Right forelimb (tissue), 1 donor: ENCODE measurements around the gene RPP38.

Experiments
- DNase-seq: peaks from one replicate; pipeline ENCODE4 v3.0.0-alpha.2; 2018

The RPP38 gene, protein sequence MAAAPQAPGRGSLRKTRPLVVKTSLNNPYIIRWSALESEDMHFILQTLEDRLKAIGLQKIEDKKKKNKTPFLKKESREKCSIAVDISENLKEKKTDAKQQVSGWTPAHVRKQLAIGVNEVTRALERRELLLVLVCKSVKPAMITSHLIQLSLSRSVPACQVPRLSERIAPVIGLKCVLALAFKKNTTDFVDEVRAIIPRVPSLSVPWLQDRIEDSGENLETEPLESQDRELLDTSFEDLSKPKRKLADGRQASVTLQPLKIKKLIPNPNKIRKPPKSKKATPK

DNA sequence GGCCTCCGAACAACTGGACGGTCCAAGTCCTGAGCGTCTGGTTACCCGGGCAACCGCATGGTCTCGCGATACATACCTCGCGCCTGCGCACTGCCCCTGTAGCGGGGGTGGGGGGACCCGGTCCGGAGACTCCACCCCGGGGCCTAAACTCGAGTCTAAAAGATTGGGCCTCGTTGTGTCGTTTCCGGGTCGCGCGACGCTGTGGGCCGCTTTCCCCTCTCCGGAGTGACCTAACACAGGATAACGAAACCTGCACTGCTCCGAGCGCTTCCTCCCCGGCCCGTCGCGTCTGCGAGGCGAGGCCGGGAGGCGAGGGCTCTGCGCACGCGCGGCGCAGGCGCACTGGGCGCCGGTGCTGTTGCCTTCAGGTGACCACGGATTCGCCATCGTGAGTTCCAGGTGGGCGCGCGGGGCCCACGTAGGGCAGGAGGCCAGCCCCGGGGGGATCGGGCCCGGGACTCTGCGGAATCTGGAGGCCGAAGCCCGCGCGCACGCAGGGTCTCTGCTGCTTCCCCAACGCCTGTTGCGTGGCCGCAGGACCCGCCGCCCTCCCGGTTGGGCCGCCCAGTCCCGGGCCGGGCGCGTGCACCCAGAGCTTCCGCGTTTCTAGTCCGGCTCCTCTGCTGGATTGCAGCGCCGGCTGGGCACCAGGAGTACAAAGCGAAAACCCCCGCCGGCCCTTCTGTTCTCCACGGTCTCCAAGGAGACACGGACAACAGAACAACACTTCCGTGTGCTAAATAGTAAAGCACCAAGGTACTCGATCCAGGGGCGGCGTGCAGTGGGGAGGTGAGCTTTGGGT, at the start of gene RPP38:
Gene RPP38 (plus strand): TSS at position 345 of the 802 bp plus-strand sequence. CDS start 5,960 bp downstream, outside the sequence.
- DNase-seq: peak; percentile 99

DNA sequence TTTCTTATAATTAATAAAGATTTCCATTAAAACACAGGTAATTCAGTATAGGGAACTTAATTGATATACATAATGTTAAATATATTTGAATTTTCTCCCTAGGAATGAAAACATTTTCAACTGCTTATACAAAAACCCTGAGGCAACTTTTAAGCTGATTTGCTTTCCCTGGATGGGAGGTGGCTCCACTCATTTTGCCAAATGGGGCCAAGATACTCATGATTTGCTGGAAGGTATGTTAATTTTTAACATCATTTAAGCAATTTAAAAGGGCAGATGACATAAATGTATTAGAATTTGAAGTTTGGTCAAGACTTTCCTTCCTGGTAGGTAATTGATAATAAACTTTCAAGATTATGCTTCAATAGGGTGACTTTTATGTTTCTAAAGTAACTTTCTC, 47.6 kb upstream of the RPP38 start:
- no peak for DNase-seq

DNA sequence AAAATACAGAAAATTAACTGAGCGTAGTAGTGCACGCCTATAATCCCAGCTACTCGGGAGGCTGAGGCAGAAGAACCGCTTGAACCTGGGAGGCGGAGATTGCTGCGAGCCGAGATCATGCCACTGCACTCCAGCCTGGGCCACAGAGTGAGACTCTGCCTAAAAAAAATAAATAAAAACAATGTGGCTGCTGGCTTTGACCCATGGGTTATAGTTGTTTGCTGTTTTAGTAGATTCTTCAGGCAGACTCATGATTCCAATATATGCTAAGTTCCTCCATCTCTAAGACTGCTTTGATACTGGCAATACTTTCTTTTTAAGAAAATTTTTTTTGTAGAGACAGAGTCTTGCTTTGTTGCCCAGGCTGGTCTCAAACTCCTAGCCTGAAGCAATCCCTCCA, 45.0 kb upstream of the RPP38 start:
- no peak for DNase-seq

DNA sequence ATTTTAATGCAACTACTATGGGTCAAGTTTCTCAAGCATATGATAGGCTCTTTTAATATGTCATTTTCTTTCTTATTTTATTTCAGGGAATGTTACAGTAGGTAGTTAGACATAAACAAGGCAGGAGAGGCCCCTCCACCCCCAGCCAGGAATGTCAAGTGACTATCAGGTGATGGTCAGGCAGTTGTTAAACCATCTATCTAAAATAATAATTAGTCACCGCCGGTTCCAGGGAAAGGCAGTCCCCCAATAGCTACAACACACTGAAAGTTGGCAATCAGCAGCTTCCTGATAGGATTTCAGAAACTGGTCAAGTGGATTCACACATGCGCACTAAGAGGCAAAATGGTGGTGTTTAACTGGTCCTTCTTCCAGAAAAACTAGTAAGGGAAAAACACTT, 44.1 kb upstream of the RPP38 start:
- no peak for DNase-seq

DNA sequence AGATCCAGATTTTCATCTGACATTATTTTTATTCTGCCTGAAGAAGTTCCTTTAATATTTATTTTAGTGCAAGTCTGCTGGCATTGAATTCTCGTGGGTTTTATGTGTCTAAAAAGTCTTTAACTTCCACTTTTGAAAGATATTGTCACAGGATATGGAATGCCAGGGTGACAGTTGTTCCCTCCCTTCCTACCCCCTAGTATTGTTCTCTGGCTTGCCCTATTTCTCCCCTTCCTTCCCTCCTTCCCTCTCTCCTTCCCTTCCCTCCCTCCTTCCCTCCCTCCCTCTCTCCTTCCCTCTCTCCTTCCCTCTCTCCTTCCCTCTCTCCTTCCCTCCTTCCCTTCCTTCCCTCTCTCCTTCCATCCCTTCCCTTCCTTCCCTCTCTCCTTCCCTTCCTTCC, 38.5 kb upstream of the RPP38 start:
- DNase-seq: no peak

DNA sequence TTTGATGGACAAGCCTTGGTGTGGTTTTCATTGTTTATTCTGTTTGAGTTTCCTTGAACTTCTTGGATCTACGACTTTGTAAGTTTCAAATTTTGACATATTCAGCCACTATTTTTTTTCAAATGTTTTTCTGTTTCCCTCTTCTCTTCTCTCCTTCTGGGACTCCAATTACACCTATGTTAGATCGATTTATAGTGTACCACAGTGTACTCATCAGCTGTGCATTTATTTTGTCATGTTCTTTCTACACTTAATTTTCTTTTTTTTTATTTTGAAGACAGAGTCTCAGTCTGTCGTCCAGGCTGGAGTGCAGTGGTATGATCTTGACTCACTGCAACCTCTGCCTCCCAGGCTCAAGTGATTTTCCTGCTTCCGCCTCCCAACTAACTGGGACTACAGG, 37.2 kb upstream of the RPP38 start:
- no peak for DNase-seq

DNA sequence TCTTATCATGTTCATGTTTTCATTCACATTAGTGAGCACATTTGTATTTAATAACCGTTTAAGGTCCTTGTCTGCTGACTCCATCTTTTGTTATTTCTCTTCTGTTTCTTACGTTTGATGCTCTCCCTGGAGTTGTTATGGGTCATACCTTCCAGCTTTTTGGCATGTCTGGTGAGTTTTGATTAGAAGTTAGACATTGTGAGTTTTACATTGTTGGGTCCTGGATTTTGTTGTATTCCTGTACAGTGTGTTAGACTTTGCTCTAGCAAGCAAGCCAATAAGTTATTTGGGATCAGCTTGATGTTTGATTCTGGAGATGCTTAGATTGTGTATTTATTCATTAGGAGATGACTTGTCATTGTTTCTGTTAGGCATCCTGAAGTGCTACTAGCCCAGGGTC, 36.5 kb upstream of the RPP38 start:
- DNase-seq: no peak

DNA sequence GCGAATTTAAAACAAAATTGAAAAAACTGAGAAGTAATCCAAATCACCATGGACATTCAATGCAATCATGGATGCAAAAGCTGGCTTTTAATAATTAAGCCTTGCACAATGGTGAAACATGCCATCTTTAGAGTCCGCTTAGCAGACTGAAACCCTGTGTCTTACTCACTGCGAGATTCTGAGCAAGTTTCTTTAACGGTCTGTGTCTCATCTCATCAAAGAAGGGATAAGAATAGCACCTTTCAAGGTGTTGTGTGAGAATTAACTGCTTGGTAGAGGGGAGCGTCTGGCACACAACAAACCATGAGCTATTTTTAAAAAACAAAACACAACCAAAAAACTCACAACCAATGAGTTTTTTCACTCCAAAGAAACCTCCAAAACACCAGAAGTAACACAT, 30.0 kb upstream of the RPP38 start:
- DNase-seq: no peak

DNA sequence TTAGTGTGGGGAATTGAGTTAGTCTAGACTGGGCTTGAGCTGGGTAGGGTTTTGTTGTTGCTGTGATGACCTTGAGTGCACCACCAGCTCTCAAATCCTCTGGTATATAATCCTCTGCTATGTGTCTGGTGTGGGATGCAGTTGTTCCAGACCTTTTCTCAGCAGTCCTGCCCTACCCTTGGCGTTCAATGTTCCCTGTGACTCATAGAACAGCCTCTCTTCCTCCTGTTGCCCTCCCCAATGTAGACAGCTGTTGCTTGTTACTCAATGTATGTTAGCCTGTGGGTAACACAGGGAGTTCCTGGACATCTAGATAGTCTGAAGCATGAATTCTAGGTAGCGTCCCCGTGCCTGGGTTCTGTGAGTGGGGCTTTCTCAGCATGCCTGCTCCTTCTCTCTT, 28.4 kb upstream of the RPP38 start:
- no peak for DNase-seq

DNA sequence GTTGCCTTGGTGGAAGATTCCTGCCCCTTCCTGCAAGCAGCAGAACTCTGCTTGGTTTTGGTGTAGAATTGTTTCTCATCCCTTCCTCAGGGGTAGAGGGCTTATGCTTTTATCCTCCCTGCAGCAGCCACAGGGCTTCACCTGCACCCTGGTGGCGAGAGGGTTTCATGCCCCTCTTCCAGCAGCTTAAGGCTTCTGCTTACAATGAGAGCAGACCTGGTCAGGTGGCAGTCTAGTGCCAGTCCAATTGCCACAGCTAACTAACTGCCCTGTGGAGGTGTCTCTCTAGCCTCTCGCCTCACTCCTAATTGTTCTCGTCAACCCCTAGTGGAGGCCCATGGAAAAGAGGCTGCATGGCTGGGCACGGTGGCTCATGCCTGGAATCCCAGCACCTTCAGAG, 27.9 kb upstream of the RPP38 start:
- DNase-seq: no peak

DNA sequence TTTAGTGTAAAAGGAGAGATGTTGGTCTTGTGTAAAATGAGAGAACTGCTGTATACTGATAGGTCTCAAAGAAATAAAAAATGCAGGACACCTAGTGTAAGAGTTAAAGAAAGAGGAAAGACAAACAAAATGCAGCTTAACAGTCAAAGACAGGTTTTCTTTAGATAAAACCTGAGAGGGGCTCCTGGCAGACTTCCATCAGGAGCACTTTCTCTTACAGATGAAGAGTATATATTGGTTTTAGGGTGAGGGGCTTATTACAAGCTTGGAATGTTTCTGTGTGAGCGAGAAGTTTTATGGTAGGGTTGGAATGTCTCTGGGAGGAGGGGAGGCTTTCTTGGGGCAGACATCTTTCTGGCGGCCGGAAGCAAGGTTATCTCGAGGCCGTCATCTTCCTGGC, 24.8 kb upstream of the RPP38 start:
- no peak for DNase-seq

DNA sequence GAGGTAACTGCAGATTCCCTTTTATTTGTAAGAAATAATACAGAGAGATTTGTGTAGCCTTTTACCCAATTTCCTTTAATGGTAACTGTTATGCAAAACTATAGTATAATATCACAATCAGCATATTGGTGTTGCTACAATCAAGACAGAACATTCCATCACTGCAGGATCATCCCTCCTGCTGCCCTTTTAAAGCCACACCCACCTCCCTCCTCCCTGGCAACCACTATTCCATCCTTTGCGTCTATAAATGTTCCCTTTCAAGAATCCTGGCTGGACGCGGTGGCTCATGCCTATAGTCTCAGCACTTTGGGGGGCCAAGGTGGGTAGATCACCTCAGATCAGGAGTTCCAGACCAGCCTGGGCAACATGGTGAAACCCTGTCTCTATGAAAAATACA, 21.7 kb upstream of the RPP38 start:
- no peak for DNase-seq

DNA sequence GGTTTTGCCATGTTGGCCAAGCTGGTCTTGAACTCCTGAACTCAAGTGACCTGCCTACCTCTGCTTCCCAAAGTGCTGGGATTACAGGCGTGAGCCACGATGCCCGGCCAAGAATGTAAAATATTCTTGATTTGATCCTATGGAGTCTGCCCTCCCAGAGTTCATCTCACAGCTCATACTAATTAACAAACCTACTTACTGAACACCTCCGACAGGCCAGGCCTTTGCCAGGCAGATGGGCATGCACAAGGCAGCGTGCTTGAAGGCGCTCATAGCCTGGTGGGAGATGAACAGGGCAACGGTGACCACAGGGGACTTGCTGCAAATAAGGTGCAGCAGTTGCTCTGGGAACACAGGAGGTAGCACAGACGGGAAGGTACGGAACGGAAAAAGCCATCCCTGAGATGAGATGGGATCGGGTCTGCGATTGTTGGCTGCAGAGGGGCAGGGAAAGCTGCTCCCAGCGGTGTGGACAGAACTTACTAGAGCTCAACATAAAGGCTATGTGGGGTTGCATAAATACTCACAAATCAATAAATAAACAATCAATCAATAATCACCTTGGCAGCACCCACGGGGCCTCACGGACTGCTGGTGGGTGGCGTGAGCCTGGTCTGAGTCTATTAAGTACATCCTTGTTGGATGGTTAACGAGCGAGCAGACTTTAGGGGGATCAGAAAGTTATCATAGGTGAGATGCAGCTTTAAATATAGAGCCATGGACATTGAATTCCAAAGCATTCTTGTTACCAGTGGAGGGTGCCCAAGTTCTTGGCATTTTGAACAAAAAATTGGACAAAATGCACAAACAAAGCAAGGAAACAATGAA, 13.3 kb upstream of the RPP38 start:
- no peak for DNase-seq

DNA sequence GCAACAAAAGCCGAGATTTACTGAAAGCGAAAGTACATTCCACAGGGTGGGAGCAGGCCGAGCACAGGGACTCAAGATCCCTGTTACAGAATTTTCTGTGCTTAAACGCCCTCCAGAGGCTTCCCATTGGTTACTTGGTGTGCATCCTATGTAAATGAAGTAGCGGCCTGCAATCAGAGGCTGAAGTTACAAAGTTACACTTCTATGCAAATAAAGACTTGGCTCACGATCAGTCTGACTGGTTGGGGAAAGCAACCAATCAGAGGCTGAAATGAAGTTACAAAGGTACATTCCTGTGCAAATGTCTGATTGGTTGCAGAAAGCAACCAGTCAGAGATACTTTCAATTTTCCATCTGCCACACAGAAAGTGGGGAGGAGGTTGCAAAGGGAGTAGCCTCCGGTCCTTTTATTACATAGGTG, 12.6 kb upstream of the RPP38 start:
- peak; percentile 68 for DNase-seq

DNA sequence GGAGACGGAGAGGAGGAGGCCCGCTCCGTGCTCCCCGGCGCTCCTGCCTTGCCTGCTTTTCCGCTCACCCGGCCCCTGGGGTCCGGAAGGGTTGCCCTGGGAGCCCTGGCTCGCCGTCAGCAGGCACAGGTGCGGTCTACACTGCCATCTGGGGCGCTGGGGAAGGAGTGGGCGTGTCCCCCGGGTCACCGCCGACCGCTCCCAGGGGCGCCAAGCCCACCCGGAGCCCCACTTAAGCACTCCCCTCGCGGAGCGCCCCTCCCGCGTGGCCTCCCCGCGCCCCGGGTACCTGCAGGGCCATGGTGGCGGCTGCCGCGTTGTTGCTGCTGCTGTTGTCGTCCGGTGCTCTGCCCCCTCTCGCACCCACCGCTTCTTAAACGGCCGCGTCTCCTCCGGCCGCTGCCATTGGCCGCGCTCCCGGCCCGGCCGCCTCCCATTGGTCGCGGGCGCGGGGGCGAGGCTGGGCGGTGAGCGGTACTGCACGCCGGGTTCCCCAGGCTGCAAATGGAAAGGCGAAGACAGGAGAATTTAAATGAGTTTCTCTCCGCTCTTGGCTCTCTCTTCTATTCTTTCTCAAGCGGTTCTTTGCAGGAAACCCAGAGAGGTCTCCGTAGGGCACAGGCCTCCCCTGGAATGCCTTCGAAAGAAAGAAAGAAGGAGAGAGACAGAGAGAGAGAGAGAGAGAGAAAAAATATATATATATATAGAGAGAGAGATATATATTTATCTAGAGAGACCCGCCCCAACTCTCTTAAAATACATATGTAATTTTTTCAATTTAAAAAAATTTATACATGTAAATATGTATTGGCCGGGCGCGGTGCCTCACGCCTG, 8.5 kb upstream of the RPP38 start, which contains the start of gene ACBD7:
Gene ACBD7 (minus strand): TSS at position 349 of the 834 bp plus-strand sequence. CDS start 48 bp downstream, at position 301.
- DNase-seq: peak; percentile 84

DNA sequence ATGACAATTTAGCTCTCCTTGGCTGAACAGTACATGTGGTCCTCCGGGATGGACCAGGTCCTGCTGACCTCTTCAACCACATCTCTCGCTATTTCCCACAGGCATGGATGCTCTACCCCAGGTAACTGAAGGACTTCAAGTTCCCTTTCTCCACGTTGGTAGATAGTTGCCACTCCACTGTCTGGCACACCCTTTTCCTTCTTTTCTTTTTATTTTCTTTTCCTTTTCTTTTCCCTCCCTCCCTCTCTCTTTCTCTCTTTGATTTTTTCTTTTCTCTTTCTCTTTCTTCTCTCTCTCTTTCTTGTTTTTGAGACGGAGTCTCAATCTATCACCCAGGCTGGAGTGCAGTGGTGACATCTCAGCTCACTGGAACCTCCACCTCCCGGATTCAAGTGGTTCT, 5.7 kb upstream of the RPP38 start:
- DNase-seq: no peak

DNA sequence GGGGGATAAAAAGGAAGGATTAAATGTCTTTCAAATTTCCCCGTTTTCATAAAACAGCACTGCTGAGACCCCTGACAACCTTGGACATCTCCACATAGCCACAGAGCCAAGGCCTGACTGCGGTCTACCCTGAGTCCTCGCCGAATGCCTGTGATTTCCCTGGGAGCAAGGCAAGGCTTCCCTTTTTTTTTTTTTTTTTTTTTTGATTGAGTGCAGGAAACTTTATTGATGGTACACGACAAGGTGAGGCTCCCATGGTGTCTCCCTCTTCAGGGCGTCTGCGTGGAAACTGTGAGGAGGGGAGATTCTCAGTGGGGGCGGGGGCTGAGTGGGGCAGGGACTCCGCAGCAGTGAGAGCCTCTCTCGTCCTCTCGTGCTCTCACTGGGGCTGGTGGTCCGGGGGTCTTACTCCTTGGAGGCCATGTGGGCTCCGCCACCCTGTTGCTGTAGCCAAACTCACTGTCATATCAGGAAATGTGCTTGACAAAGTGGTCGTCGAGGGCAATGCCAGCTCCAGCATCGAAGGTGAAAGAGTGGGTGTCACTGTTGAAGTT, 4.2 kb upstream of the RPP38 start:
- no peak for DNase-seq

DNA sequence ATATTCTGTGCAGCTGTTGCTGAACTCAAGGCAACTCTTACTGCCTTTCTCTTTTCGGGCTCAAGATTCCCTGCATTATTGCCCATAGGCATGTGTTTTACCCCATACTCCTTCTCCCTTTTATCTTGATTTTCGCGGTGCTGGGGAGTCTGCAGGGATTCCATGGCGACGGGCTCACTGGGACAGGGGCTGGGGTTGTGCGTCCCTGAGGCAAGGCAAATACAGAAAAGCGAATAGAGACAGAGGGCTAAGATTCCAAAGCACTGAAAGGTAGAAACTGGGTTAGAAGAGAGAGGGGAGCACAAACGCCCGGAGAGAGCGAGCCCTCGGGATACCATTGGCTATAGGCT, 519 bp upstream of the RPP38 start:
- no peak for DNase-seq

DNA sequence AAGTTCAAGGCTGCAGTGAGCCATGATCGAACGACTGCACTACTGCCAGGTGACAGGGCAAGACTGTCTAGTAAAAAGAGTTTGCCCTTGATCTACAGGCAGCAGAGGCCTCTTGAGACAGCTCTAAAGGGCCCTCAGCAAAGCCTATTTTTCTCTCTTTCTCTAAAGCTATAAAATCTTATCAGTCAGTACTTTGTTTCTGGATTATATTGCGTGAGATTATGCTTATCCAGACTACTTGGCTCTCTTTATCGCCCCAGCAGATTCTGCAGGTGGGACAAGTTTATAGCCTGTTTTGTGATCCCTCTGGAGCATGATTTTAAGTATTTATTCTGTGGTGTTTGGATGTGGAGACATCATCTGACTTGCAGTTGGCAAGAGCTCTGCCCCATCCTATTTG, 2.7 kb downstream of the RPP38 start:
- no peak for DNase-seq

DNA sequence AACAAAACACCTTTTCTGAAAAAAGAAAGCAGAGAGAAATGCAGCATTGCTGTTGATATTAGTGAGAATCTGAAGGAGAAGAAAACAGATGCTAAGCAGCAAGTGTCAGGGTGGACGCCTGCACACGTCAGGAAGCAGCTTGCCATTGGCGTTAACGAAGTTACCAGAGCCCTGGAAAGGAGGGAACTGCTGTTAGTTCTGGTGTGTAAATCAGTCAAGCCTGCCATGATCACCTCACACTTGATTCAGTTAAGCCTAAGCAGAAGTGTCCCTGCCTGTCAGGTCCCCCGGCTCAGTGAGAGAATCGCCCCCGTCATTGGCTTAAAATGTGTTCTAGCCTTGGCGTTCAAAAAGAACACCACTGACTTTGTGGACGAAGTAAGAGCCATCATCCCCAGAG, 6.4 kb downstream of the RPP38 start:
- no peak for DNase-seq

DNA sequence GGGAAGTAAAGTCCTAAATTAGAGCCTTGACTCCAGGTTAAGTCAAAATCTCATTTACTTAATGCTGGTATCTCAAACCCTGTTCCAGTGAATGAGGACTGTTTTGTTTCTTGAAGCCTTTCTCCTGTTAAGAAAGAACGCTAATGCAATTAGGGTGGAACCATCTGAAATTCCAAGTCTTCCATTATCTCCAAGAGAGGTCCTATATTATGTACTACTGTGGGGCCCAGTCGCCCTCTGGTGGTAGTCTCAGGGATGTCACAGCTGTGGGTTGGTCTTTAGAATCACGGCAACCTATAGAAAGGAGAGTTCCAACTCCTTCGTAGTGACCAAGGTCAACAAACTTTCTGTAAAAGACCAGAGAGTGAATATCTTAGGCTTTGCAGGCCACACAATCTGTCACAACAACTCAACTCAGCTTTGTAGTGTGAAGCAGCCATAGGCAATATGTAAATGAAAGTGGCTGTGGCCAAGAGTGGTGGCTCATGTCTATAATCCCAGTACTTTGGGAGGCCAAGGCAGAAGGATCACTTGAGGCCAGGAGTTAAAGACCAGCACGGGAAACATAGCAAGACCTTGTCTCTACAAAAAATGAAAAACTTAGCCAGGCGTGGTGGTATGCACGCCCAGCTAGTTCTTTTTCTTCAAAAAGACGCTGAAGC, 9.3 kb downstream of the RPP38 start:
- DNase-seq: peak; percentile 80

DNA sequence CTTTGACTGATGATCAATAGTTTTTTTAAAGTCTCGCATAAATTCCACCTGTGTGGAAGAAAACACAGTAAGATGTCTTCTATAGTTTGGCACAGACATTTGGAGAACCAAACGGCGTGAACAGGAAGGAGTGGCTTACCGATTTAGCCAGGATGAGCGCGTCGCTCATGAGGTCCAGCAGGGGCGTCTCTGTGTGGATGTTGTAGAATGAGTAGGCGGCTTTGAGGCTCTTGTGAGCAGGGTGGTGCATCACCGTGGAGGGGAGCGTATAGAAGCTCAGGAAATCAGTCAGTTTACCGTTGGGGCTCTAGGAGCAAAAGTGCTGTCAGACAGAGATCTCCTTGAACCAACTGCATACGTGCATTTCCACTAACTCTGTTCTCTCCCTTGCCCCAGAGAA, 15.5 kb downstream of the RPP38 start:
- no peak for DNase-seq
